Immature natural killer cell (primary cell): Measurements from ENCODE around the gene GRID2IP. TPM values are rescaled to one million over a fixed set of nuclear protein-coding genes. Genes with fewer than 3 reads are reported as not detected.
"Not testable (repeated sequence)": the region's sequence is repeated elsewhere in the genome, so short reads cannot be mapped to it uniquely, and the experiment has no call there.

ENCODE experiments used
- DNase-seq, 3 donors: peaks; one replicate each; pipeline ENCODE4 v3.0.0; 2022; ENCODE audit warnings: mixed read lengths in 1 of 3
- H3K27ac Mint-ChIP-seq, 6 donors: one replicate each; pipeline ENCODE4 v1.8.0; 2020; ENCODE audit warnings: mixed read lengths in 6 of 6, mild to moderate bottlenecking in 5 of 6, inconsistent platforms in 4 of 6, moderate library complexity in 3 of 6
- H3K27me3 Mint-ChIP-seq, 3 donors: one replicate each; pipeline ENCODE4 v1.8.0; 2020 to 2021; ENCODE audit warnings: low read depth in 3 of 3, mild to moderate bottlenecking in 3 of 3, mixed read lengths in 3 of 3, moderate library complexity in 3 of 3, inconsistent platforms in 1 of 3
- H3K36me3 Mint-ChIP-seq, 3 donors: one replicate each; pipeline ENCODE4 v1.8.0; 2020; ENCODE audit warnings: mixed read lengths in 3 of 3, inconsistent platforms in 2 of 3, mild to moderate bottlenecking in 2 of 3
- H3K4me1 Mint-ChIP-seq, 2 donors: one replicate each; pipeline ENCODE4 v1.8.0; 2020; ENCODE audit warnings: inconsistent platforms in 2 of 2, mild to moderate bottlenecking in 2 of 2, mixed read lengths in 2 of 2, moderate library complexity in 1 of 2
- H3K4me3 Mint-ChIP-seq, 5 donors: one replicate each; pipeline ENCODE4 v1.8.0; 2020; ENCODE audit warnings: mild to moderate bottlenecking in 5 of 5, mixed read lengths in 5 of 5, inconsistent platforms in 3 of 5, moderate library complexity in 3 of 5
- H3K9me3 Mint-ChIP-seq, 6 donors: one replicate each; pipeline ENCODE4 v1.8.0; 2020; ENCODE audit warnings: mild to moderate bottlenecking in 6 of 6, mixed read lengths in 6 of 6, inconsistent platforms in 4 of 6, moderate library complexity in 3 of 6
- polyA plus RNA-seq, 3 donors: library from polyadenylated mRNA; unstranded; fragments of 300-500 nt; fragmentation: Illumina TruSeq; gene quantifications; one replicate each; pipeline ENCODE4 v1.2.3, GENCODE V29; 2021

The GRID2IP gene
- polyA plus RNA-seq, 3 donors from 2014 or later, result 0.21 TPM; not detected in 2

GRCh38 chr7:6450591-6450990, 100.7 kb downstream of the GRID2IP start:
- H3K36me3 Mint-ChIP-seq, H3K9me3 Mint-ChIP-seq, DNase-seq, H3K27me3 Mint-ChIP-seq: not testable (repeated sequence)
- peaks cover 13 to 18% of the 10 kb centered on the region in 2 donors for H3K4me1 Mint-ChIP-seq
- peak overlapping the region in 2 of 6 donors; percentile 28 to 49 for H3K27ac Mint-ChIP-seq
- peak overlapping the region in 2 of 5 donors; percentile 38 to 40 for H3K4me3 Mint-ChIP-seq

- H3K27me3 Mint-ChIP-seq, H3K36me3 Mint-ChIP-seq, H3K9me3 Mint-ChIP-seq, DNase-seq, H3K27ac Mint-ChIP-seq: not testable (repeated sequence)
- Mint-ChIP-seq H3K4me3 (peak overlapping the region in 1 of 5 donors; percentile 50), H3K4me1 (peaks cover 20% of the 10 kb centered on the region in 2 donors)
Measured at GRCh38 chr7:6449884-6450283, 101.4 kb downstream of the GRID2IP start.

- Mint-ChIP-seq H3K27me3 (peaks cover 8 to 10% (median 9%) of the 10 kb centered on the region in 3 donors), H3K9me3 (no peaks in the 10 kb centered on the region), H3K4me1 (peaks cover 20 to 22% of the 10 kb centered on the region in 2 donors), H3K36me3 (peaks cover 0 to 10% (median 4%) of the 10 kb centered on the region in 3 donors), H3K27ac (peak overlapping the region in 5 of 6 donors; percentile 23 to 81 (median 62)), H3K4me3 (peak overlapping the region; percentile 59 to 92 (median 61))
- peak in 1 of 3 donors; percentile 4 for DNase-seq
Measured at GRCh38 chr7:6448943-6449543, 102.2 kb downstream of the GRID2IP start.

- peaks cover 6 to 14% (median 9%) of the 10 kb centered on the region in 3 donors for H3K36me3 Mint-ChIP-seq
- peak within 1 kb of the TSS; percentile 92 to 96 (median 95) for H3K27ac Mint-ChIP-seq
- H3K9me3 Mint-ChIP-seq, result no peaks in the 10 kb centered on the region
- H3K4me1 Mint-ChIP-seq, result peaks cover 25 to 30% of the 10 kb centered on the region in 2 donors
- peak within 1 kb of the TSS; percentile 92 to 96 (median 93) for H3K4me3 Mint-ChIP-seq
- peaks cover 8 to 10% (median 9%) of the 10 kb centered on the region in 3 donors for H3K27me3 Mint-ChIP-seq
- peak; percentile 95 to 97 (median 96) for DNase-seq
Measured at GRCh38 chr7:6447581-6448199, 103.6 kb downstream of the GRID2IP start, which contains the start of gene DAGLB. Gene DAGLB, minus strand, starts transcription at chr7:6447954. Its CDS starts 112 bp downstream, at chr7:6447842.

Other genes starting within 250 kb of the GRID2IP start
- gene FAM220A, start 202.5 kb downstream of the GRID2IP start, polyA plus RNA-seq, result 1 to 10 TPM; 1.9 to 6.2 (median 5.7) TPM
- gene RAC1, start 176.9 kb downstream of the GRID2IP start, polyA plus RNA-seq, result 100 to 1,000 TPM; 324 to 389 (median 386) TPM
- 10 to 100 TPM in 1 of 3 donors, 1 to 10 TPM in 2; 6.0 to 12.6 (median 7.4) TPM for gene DAGLB, start 103.5 kb downstream of the GRID2IP start, polyA plus RNA-seq
- 10 to 100 TPM; 63.8 to 88.2 (median 75.8) TPM for gene KDELR2, start 67.3 kb downstream of the GRID2IP start, polyA plus RNA-seq
- 100 to 1,000 TPM in 1 of 3 donors, 10 to 100 TPM in 2; 60.5 to 135 (median 69.4) TPM for gene ZDHHC4, start 26.0 kb upstream of the GRID2IP start, polyA plus RNA-seq
- 10 to 100 TPM; 20.9 to 47.1 (median 30.8) TPM for gene INTS15, start 38.6 kb upstream of the GRID2IP start, polyA plus RNA-seq
- gene ZNF853, start 64.1 kb upstream of the GRID2IP start, polyA plus RNA-seq, result 1 to 10 TPM in 2 of 3 donors, under 1 TPM in 1; 0.83 to 5.5 (median 3.4) TPM
- 1 to 10 TPM in 2 of 3 donors, under 1 TPM in 1; 0.97 to 3.5 (median 1.7) TPM for gene ZNF316, start 85.9 kb upstream of the GRID2IP start, polyA plus RNA-seq
- gene ZNF12, start 155.5 kb upstream of the GRID2IP start, polyA plus RNA-seq, result 10 to 100 TPM; 14.5 to 25.4 (median 18.4) TPM
- gene RSPH10B2, start 202.6 kb upstream of the GRID2IP start, polyA plus RNA-seq, result not detected